ENCODE data around the gene PHOSPHO1. TPM values are rescaled to one million over a fixed set of nuclear protein-coding genes. Genes with fewer than 3 reads are reported as not detected.

Gene PHOSPHO1
- total RNA-seq, 1 experiment from 2014 or later = 0.54 TPM

DNA sequence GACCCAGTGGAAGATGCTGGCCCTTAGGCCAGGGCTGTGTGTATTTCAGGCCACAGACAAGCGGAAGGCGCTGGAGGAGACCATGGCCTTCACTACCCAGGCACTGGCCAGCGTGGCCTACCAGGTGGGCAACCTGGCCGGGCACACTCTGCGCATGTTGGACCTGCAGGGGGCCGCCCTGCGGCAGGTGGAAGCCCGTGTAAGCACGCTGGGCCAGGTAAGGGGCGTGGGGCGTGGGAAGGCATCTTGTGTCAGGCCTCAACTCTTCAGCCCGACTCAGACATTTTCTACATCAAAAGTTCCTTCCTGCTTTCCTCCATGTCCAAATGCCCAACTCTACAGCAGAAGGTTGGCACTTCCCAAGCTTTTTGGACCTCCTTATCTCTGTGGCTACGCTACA lies 14.1 kb downstream of the PHOSPHO1 start:
- no peaks in the 10 kb centered on the region for H3K36me3 ChIP-seq (ENCODE audit: control insufficient read depth, insufficient read depth, low read length)
- H3K4me3 ChIP-seq (ENCODE audit: low read depth in 2 of 2, low read length in 2 of 2) = no peak overlapping the region
- no peaks in the 10 kb centered on the region; the same call in 1 of the 2 replicates for H3K27me3 ChIP-seq (ENCODE audit: control insufficient read depth, insufficient read depth, low read length)
- ChIA-PET CTCF (no interaction called here), POLR2A (interaction anchor here (1.1 kb wide), 1 partner anchor 382 kb away, joined by 3 read pairs; no protein-coding TSS in a partner anchor)
- H3K9me3 ChIP-seq (ENCODE audit: control insufficient read depth, insufficient read depth, low read depth, low read length) = no peaks in the 10 kb centered on the region
- no peaks in the 10 kb centered on the region for H3K4me1 ChIP-seq (ENCODE audit: control insufficient read depth, insufficient read depth, low read length)
- TF ChIP-seq POLR2AphosphoS5 (IDR thresholded peaks at IDR 0.05; ENCODE audit: low read depth, low read length) (no peak), SIN3A (IDR thresholded peaks at IDR 0.05; ENCODE audit: borderline replicate concordance, insufficient read depth, low read depth, low read length) (no peak)
- TF ChIP-seq, protein P1, sequence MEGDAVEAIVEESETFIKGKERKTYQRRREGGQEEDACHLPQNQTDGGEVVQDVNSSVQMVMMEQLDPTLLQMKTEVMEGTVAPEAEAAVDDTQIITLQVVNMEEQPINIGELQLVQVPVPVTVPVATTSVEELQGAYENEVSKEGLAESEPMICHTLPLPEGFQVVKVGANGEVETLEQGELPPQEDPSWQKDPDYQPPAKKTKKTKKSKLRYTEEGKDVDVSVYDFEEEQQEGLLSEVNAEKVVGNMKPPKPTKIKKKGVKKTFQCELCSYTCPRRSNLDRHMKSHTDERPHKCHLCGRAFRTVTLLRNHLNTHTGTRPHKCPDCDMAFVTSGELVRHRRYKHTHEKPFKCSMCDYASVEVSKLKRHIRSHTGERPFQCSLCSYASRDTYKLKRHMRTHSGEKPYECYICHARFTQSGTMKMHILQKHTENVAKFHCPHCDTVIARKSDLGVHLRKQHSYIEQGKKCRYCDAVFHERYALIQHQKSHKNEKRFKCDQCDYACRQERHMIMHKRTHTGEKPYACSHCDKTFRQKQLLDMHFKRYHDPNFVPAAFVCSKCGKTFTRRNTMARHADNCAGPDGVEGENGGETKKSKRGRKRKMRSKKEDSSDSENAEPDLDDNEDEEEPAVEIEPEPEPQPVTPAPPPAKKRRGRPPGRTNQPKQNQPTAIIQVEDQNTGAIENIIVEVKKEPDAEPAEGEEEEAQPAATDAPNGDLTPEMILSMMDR (IDR thresholded peaks at IDR 0.05) = no peak
- in situ Hi-C loops (cut with HindIII; ENCODE audit: low pct_unique_long_range_greater_than_20kb, low sequenced_read_pairs) (no loop called here), intact Hi-C loops (cut with micrococcal nuclease; ENCODE audit: unreplicated experiment) (no loop called here)
- H3K27ac ChIP-seq (ENCODE audit: low read length) = no peak overlapping the region
- BruUV-seq (replicated peaks) = no TSS peak
- DNase-seq (ENCODE audit: low read depth, low spot score) (no peak), ATAC-seq (no peak)

DNA sequence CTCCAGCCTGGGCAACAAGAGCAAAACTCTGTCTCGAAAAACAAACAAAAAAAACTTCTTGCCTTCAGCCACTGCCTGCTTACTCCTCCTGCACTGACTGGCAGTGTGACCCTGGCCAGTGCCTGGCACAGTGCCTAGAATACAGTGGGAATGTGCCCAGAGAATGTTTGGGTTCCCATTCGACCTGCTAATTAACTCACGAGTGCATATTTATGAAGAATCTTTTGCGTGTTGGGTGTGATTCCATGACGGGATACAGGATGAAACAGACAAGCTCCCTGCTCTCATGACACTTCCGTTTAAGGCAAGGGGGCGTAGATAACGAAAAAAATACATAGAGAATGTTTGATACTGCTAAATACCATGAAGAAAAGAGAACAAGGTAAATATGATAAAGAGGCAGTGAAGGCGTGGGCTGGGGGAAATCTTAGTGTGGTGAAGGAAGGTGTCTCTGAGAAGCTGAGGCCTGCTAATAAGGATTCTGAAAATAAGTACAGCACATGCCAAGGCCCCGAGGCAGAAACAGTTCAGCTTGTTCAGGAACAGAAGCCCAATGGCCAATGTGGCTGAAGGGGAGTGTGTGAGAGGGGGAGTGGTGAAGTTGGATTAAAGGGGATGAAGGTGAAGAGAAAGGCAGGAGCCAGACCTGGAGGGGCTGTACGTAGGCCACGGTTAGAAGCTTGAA lies 15.8 kb downstream of the PHOSPHO1 start:
- Histone ChIP-seq H3K36me3 (ENCODE audit: control insufficient read depth, insufficient read depth, low read length) (no peaks in the 10 kb centered on the region), H3K9me3 (ENCODE audit: control insufficient read depth, insufficient read depth, low read depth, low read length) (no peaks in the 10 kb centered on the region), H3K4me1 (ENCODE audit: control insufficient read depth, insufficient read depth, low read length) (no peaks in the 10 kb centered on the region), H3K27me3 (ENCODE audit: control insufficient read depth, insufficient read depth, low read length) (peaks cover 4% of the 10 kb centered on the region; the same call in 1 of the 2 replicates), H3K27ac (ENCODE audit: low read length) (no peak overlapping the region), H3K4me3 (ENCODE audit: low read depth in 2 of 2, low read length in 2 of 2) (no peak overlapping the region)
- POLR2A ChIA-PET = interaction anchor here (0.9 kb wide), 1 partner anchor 55 kb away, joined by 6 read pairs; no protein-coding TSS in a partner anchor
- CTCF ChIA-PET = interaction anchor here (0.6 to 0.9 kb wide), 2 partner anchors 12 to 13 kb away, joined by 3 read pairs; no protein-coding TSS in a partner anchor
- in situ Hi-C loops (cut with HindIII; ENCODE audit: low pct_unique_long_range_greater_than_20kb, low sequenced_read_pairs) = no loop called here
- DNase-seq (ENCODE audit: low read depth, low spot score) (no peak), ATAC-seq (no peak)
- no TSS peak for BruUV-seq (replicated peaks)
- TF ChIP-seq, protein P2, sequence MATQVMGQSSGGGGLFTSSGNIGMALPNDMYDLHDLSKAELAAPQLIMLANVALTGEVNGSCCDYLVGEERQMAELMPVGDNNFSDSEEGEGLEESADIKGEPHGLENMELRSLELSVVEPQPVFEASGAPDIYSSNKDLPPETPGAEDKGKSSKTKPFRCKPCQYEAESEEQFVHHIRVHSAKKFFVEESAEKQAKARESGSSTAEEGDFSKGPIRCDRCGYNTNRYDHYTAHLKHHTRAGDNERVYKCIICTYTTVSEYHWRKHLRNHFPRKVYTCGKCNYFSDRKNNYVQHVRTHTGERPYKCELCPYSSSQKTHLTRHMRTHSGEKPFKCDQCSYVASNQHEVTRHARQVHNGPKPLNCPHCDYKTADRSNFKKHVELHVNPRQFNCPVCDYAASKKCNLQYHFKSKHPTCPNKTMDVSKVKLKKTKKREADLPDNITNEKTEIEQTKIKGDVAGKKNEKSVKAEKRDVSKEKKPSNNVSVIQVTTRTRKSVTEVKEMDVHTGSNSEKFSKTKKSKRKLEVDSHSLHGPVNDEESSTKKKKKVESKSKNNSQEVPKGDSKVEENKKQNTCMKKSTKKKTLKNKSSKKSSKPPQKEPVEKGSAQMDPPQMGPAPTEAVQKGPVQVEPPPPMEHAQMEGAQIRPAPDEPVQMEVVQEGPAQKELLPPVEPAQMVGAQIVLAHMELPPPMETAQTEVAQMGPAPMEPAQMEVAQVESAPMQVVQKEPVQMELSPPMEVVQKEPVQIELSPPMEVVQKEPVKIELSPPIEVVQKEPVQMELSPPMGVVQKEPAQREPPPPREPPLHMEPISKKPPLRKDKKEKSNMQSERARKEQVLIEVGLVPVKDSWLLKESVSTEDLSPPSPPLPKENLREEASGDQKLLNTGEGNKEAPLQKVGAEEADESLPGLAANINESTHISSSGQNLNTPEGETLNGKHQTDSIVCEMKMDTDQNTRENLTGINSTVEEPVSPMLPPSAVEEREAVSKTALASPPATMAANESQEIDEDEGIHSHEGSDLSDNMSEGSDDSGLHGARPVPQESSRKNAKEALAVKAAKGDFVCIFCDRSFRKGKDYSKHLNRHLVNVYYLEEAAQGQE (IDR thresholded peaks at IDR 0.05; ENCODE audit: insufficient read depth in 1 of 2, low read depth in 2 of 2, low read length in 1 of 2) = no peak
- TF ChIP-seq POLR2AphosphoS5 (IDR thresholded peaks at IDR 0.05; ENCODE audit: low read depth, low read length) = no peak
- TF ChIP-seq SIN3A (IDR thresholded peaks at IDR 0.05; ENCODE audit: borderline replicate concordance, insufficient read depth, low read depth, low read length) = no peak
- intact Hi-C loops (cut with micrococcal nuclease; ENCODE audit: unreplicated experiment) = no loop called here

DNA sequence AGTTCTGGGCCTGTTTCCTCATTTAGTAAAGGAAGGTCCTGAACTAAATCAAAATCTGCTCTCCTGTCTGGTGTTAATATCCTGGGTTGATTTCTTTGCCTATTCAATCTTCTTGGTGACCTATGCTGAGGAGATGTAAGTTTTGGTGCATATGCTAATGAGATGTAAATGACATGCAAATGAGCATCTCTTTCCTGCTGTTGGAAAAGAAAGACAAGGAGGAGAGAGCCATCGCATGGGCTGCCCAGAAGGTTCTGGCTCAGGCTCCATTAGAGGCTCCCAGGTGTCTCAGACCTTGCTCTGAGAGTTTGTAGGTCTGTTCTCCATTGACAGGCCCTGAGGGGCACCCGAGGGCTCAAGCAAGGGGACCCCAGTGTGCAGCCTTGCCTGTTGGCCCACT lies 16.7 kb downstream of the PHOSPHO1 start:
- in situ Hi-C loops (cut with HindIII; ENCODE audit: low pct_unique_long_range_greater_than_20kb, low sequenced_read_pairs) (no loop called here), intact Hi-C loops (cut with micrococcal nuclease; ENCODE audit: unreplicated experiment) (no loop called here)
- ChIA-PET CTCF (no interaction called here), POLR2A (no interaction called here)
- no peak overlapping the region for H3K4me3 ChIP-seq (ENCODE audit: low read depth in 2 of 2, low read length in 2 of 2)
- DNase-seq (ENCODE audit: low read depth, low spot score) (no peak), ATAC-seq (no peak)
- H3K27me3 ChIP-seq (ENCODE audit: control insufficient read depth, insufficient read depth, low read length) = peaks cover 9% of the 10 kb centered on the region; the same call in 1 of the 2 replicates
- no peak overlapping the region for H3K27ac ChIP-seq (ENCODE audit: low read length)
- no peaks in the 10 kb centered on the region for H3K36me3 ChIP-seq (ENCODE audit: control insufficient read depth, insufficient read depth, low read length)
- no peaks in the 10 kb centered on the region for H3K9me3 ChIP-seq (ENCODE audit: control insufficient read depth, insufficient read depth, low read depth, low read length)
- TF ChIP-seq, protein P2 (IDR thresholded peaks at IDR 0.05; ENCODE audit: insufficient read depth in 1 of 2, low read depth in 2 of 2, low read length in 1 of 2) = no peak
- TF ChIP-seq SIN3A (IDR thresholded peaks at IDR 0.05; ENCODE audit: borderline replicate concordance, insufficient read depth, low read depth, low read length) (no peak), TCF7L2 (IDR thresholded peaks at IDR 0.05; ENCODE audit: low read depth, low read length) (no peak), POLR2AphosphoS5 (IDR thresholded peaks at IDR 0.05; ENCODE audit: low read depth, low read length) (no peak)
- TF ChIP-seq, protein P1 (IDR thresholded peaks at IDR 0.05) = no peak
- no peaks in the 10 kb centered on the region for H3K4me1 ChIP-seq (ENCODE audit: control insufficient read depth, insufficient read depth, low read length)
- no TSS peak for BruUV-seq (replicated peaks)

Data from Panc1 (cell line).